ENCODE results near the gene P3H3.
"Not testable (repeated sequence)": the region's sequence is repeated elsewhere in the genome, so short reads cannot be mapped to it uniquely, and the experiment has no call there.

Gene P3H3

GRCh38 chr12:6845395-6845794 is 17.2 kb downstream of the P3H3 start:
- DNase-seq (ENCODE audit: low read depth): no peak

GRCh38 chr12:6846316-6846869 is 18.2 kb downstream of the P3H3 start:
- no peak for DNase-seq (ENCODE audit: low read depth)

- no peak for DNase-seq (ENCODE audit: low read depth)
Measured at GRCh38 chr12:6847676-6848075, 19.5 kb downstream of the P3H3 start.

- DNase-seq (ENCODE audit: low read depth): no peak
Measured at GRCh38 chr12:6849427-6849826, 21.2 kb downstream of the P3H3 start.

- no peak for DNase-seq (ENCODE audit: low read depth)
Measured at GRCh38 chr12:6849976-6850560, 21.9 kb downstream of the P3H3 start.

GRCh38 chr12:6850796-6851152 is 22.6 kb downstream of the P3H3 start:
- no peak for DNase-seq (ENCODE audit: low read depth)

- DNase-seq (ENCODE audit: low read depth): peak; percentile 85
Measured at GRCh38 chr12:6851153-6851920, 23.1 kb downstream of the P3H3 start, which contains the start of gene CDCA3. TSS of gene CDCA3 (minus strand) at chr12:6851286. CDS start at chr12:6850952, 334 bp downstream.

GRCh38 chr12:6851921-6852650 is 23.9 kb downstream of the P3H3 start, which contains the start of gene USP5:
TSS of gene USP5 (plus strand) at chr12:6852150. CDS start at chr12:6852180, 30 bp downstream.
- DNase-seq (ENCODE audit: low read depth): peak; percentile 96

GRCh38 chr12:6852651-6853354 is 24.6 kb downstream of the P3H3 start:
- peak; percentile 71 for DNase-seq (ENCODE audit: low read depth)

GRCh38 chr12:6853626-6854025 is 25.4 kb downstream of the P3H3 start:
- no peak for DNase-seq (ENCODE audit: low read depth)

- no peak for DNase-seq (ENCODE audit: low read depth)
Measured at GRCh38 chr12:6854036-6854435, 25.8 kb downstream of the P3H3 start.

- no peak for DNase-seq (ENCODE audit: low read depth)
Measured at GRCh38 chr12:6855322-6855721, 27.1 kb downstream of the P3H3 start.

GRCh38 chr12:6858799-6859198 is 30.6 kb downstream of the P3H3 start:
- DNase-seq (ENCODE audit: low read depth): no peak

- no peak for DNase-seq (ENCODE audit: low read depth)
Measured at GRCh38 chr12:6860116-6860515, 31.9 kb downstream of the P3H3 start.

GRCh38 chr12:6860942-6861341 is 32.7 kb downstream of the P3H3 start:
- no peak for DNase-seq (ENCODE audit: low read depth)

GRCh38 chr12:6861391-6861790 is 33.2 kb downstream of the P3H3 start:
- DNase-seq (ENCODE audit: low read depth): no peak

- no peak for DNase-seq (ENCODE audit: low read depth)
Measured at GRCh38 chr12:6863033-6863432, 34.8 kb downstream of the P3H3 start.

GRCh38 chr12:6863586-6864321 is 35.5 kb downstream of the P3H3 start:
- DNase-seq (ENCODE audit: low read depth): no peak

GRCh38 chr12:6865307-6865706 is 37.1 kb downstream of the P3H3 start:
- not testable (repeated sequence) for DNase-seq (ENCODE audit: low read depth)

- DNase-seq (ENCODE audit: low read depth): no peak
Measured at GRCh38 chr12:6866163-6866919, 38.1 kb downstream of the P3H3 start.
